Breast epithelium (tissue), 4 donors: Measurements from ENCODE around the gene TRMU. TPM values are rescaled to one million over a fixed set of nuclear protein-coding genes. Genes with fewer than 3 reads are reported as not detected.
"Not testable (repeated sequence)": the region's sequence is repeated elsewhere in the genome, so short reads cannot be mapped to it uniquely, and the experiment has no call there.

Experiments
- DNase-seq, 2 donors: peaks; one replicate each; pipeline ENCODE4 v3.0.0-alpha.2; 2019; ENCODE audit warnings: low spot score in 2 of 2
- H3K27ac ChIP-seq, 2 donors: fragments of 200-600 bp; sonication (generic) in 1 of 2; one replicate each; pipeline ENCODE4 v1.5.1; 2016 to 2019; ENCODE audit warnings: mild to moderate bottlenecking in 1 of 2
- H3K27me3 ChIP-seq, 2 donors: fragments of 200-600 bp; sonication (generic) in 1 of 2; one replicate each; pipeline versions ENCODE4 v1.5.1 to v1.6.0; 2017 to 2019; ENCODE audit warnings: control low read depth in 1 of 2, mild to moderate bottlenecking in 1 of 2
- H3K36me3 ChIP-seq: fragments of 200-600 bp; one replicate; pipeline ENCODE4 v1.5.1; 2019
- H3K4me1 ChIP-seq, 2 donors: fragments of 200-600 bp; sonication (generic); one replicate each; pipeline ENCODE4 v1.5.1; 2016 to 2019; ENCODE audit warnings: control low read depth in 1 of 2
- H3K4me3 ChIP-seq, 3 donors: fragments of 200-600 bp; sonication (generic); 1 replicate in 2 of 3; 2 replicates in 1 of 3; pipeline ENCODE4 v1.5.1; 2016 to 2019; ENCODE audit warnings: mild to moderate bottlenecking in 3 of 3, moderate library complexity in 2 of 3
- H3K9me3 ChIP-seq, 2 donors: fragments of 200-600 bp; sonication (generic) in 1 of 2; one replicate each; pipeline ENCODE4 v1.5.1; 2016 to 2019; ENCODE audit warnings: control low read depth in 1 of 2
- CTCF ChIP-seq, 3 donors: fragments of 450-650 bp; IDR thresholded peaks; one replicate each; pipeline ENCODE4 v1.5.1; 2016 to 2017; ENCODE audit warnings: antibody characterized with exemption in 3 of 3, mild to moderate bottlenecking in 3 of 3, moderate library complexity in 3 of 3
- POLR2A ChIP-seq: fragments of 450-650 bp; IDR thresholded peaks from one replicate; pipeline ENCODE4 v1.6.1; 2016; ENCODE audit warnings: antibody characterized with exemption, mild to moderate bottlenecking, moderate library complexity
- POLR2AphosphoS5 ChIP-seq, 3 donors: sonication (generic); formaldehyde crosslinking; IDR thresholded peaks; one replicate each; pipeline ENCODE4 v1.6.1; 2017; ENCODE audit warnings: antibody characterized with exemption in 3 of 3
- intact Hi-C: fragments of 100-400 bp; cut with DNase I; formaldehyde crosslinking; loops from one replicate; pipeline ENCODE4 v1.15.1; 2023; ENCODE audit warnings: low total_unique reads
- total RNA-seq, 3 donors: library from RNA; depleted of rRNA; stranded (reverse); fragments of >200 nt; gene quantifications; one replicate each; pipeline ENCODE4 v1.1.0, GENCODE V29; 2016

Gene TRMU
- total RNA-seq, 3 donors from 2014 or later, result 25.4 to 40.6 (median 37.6) TPM

GRCh38 chr22:46397514-46397913 is 62.0 kb downstream of the TRMU start:
- Histone ChIP-seq H3K9me3 (no peaks in the 10 kb centered on the region), H3K36me3 (no peaks in the 10 kb centered on the region), H3K4me1 (no peaks in the 10 kb centered on the region), H3K27me3 (no peaks in the 10 kb centered on the region), H3K4me3 (no peak overlapping the region), H3K27ac (no peak overlapping the region)
- TF ChIP-seq POLR2A (no peak), POLR2AphosphoS5 (IDR thresholded peaks at IDR 0.05) (no peak), CTCF (IDR thresholded peaks at IDR 0.05) (no peak)
- intact Hi-C loops, result no loop called here
- no peak for DNase-seq

DNA sequence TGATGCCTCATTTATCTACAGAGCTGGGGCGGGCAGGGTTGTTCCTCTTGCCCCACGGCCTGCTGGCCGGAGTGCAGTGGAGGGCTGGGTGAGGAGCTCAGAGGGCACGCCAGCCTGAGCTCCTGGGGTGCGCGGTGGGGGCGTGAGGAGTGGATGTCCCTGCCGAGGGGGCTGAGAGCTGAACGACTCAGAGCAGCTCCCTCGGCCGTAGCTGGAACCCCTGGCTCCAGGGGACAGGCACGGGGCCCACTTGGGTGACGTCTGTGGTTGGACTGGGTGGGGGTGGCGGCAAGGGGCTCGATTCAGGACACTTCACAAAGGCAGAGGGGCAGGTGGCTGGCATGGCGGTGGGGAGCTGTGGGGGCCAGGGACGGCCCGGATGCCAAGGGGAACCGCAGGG is 62.4 kb downstream of the TRMU start:
- Histone ChIP-seq H3K9me3 (no peaks in the 10 kb centered on the region), H3K27ac (no peak overlapping the region), H3K27me3 (no peaks in the 10 kb centered on the region), H3K4me3 (no peak overlapping the region), H3K36me3 (no peaks in the 10 kb centered on the region), H3K4me1 (no peaks in the 10 kb centered on the region)
- no peak for DNase-seq
- intact Hi-C loops, result no loop called here
- no peak for TF ChIP-seq CTCF (IDR thresholded peaks at IDR 0.05)
- TF ChIP-seq POLR2A, result no peak
- no peak for TF ChIP-seq POLR2AphosphoS5 (IDR thresholded peaks at IDR 0.05)

- no peaks in the 10 kb centered on the region for H3K9me3 ChIP-seq
- H3K27me3 ChIP-seq, result no peaks in the 10 kb centered on the region
- H3K4me3 ChIP-seq, result no peak overlapping the region
- H3K27ac ChIP-seq, result no peak overlapping the region
- no peak for DNase-seq
- H3K36me3 ChIP-seq, result no peaks in the 10 kb centered on the region
- TF ChIP-seq POLR2AphosphoS5 (IDR thresholded peaks at IDR 0.05) (no peak), CTCF (IDR thresholded peaks at IDR 0.05) (no peak), POLR2A (no peak)
- no peaks in the 10 kb centered on the region for H3K4me1 ChIP-seq
- intact Hi-C loops, result no loop called here
These were observed 63.9 kb downstream of the TRMU start for GRCh38 chr22:46399251-46400024.

- TF ChIP-seq POLR2AphosphoS5 (IDR thresholded peaks at IDR 0.05) (no peak), POLR2A (no peak), CTCF (IDR thresholded peaks at IDR 0.05) (no peak)
- H3K36me3 ChIP-seq, result no peaks in the 10 kb centered on the region
- intact Hi-C loops, result no loop called here
- no peaks in the 10 kb centered on the region for H3K27me3 ChIP-seq
- H3K27ac ChIP-seq, result no peak overlapping the region
- no peak for DNase-seq
- no peaks in the 10 kb centered on the region for H3K9me3 ChIP-seq
- no peaks in the 10 kb centered on the region for H3K4me1 ChIP-seq
- no peak overlapping the region for H3K4me3 ChIP-seq
These were observed 65.9 kb downstream of the TRMU start for GRCh38 chr22:46401370-46401769.

GRCh38 chr22:46402505-46402904 is 67.0 kb downstream of the TRMU start:
- Histone ChIP-seq H3K27me3 (no peaks in the 10 kb centered on the region), H3K27ac (no peak overlapping the region), H3K4me1 (no peaks in the 10 kb centered on the region), H3K9me3 (no peaks in the 10 kb centered on the region), H3K4me3 (no peak overlapping the region), H3K36me3 (no peaks in the 10 kb centered on the region)
- no peak for DNase-seq
- intact Hi-C loops, result no loop called here
- TF ChIP-seq POLR2A, result no peak
- TF ChIP-seq CTCF (IDR thresholded peaks at IDR 0.05), result no peak
- no peak for TF ChIP-seq POLR2AphosphoS5 (IDR thresholded peaks at IDR 0.05)

GRCh38 chr22:46403880-46404279 is 68.4 kb downstream of the TRMU start:
- not testable (repeated sequence) for H3K27ac ChIP-seq, H3K4me3 ChIP-seq

More at GRCh38 chr22:46403880-46404279, 68.4 kb downstream of the TRMU start:
- H3K27me3 ChIP-seq, H3K4me1 ChIP-seq, H3K36me3 ChIP-seq, intact Hi-C loops, DNase-seq, H3K9me3 ChIP-seq: not testable (repeated sequence)
